Measurements from ENCODE around the gene EXD1. TPM values are rescaled to one million over a fixed set of nuclear protein-coding genes. Genes with fewer than 3 reads are reported as not detected.

Gene EXD1
- total and polyA plus RNA-seq, 2 of the 13 experiments (the other 11 are each of a cell fraction or from before 2014, with no cell fraction given), result not detected

DNA sequence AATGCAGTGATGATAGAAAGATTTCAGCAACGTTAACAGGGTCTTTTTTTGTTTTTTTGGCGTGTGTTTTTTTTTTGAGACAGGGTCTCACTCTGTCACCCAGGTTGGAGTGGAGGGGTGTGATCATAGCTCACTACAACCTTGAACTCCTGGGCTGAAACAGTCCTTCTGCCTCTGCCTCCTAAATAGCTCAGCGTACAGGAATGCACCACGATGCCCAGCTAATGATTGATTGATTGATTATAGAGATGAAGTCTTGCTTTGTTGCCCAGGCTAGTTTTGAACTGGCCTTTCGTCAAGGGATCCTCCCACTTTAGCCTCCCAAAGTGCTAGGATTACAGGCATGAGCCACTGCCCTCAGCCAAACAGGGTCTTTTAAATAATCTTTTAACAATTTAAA, 7.5 kb upstream of the EXD1 start (continued):
- TF ChIP-seq ZNF512 (CRISPR knock-in tag; IDR thresholded peaks at IDR 0.05), result no peak

DNA sequence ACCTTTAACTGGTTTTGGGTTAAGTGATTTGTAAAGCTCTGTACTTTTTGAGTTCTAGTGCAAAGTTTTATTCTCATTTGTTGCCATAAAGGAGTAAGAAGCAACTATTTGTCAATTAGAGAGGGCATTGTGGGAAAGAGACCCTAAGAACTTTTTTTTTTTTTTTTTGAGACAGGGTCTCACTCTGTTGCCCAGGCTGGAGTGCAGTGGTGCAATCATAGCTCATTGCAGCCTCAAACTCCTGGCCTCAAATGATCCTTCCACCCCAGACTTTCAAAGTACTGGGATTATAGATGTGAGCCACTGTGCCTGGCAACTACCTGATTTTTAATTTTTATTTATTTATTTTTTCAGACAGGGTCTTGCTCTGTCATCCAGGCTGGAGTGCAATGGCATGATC, 5.4 kb upstream of the EXD1 start:
- DNase-seq (ENCODE audit: low spot score), result no peak
- no peak for FAIRE-seq
- POLR2A ChIA-PET, result no interaction called here
- intact Hi-C loops (cut with micrococcal nuclease; ENCODE audit: unreplicated experiment) (no loop called here), in situ Hi-C loops (cut with HindIII; ENCODE audit: extremely low pct_ligation_motif_present, low pct_unique_long_range_greater_than_20kb) (no loop called here)
- no peaks in the 10 kb centered on the region for H4K20me1 ChIP-seq (ENCODE audit: insufficient read depth, low read length)
- H3K27me3 ChIP-seq (ENCODE audit: control insufficient read depth in 1 of 2, insufficient read depth in 2 of 2, low read length in 2 of 2), result no peaks in the 10 kb centered on the region
- no peak overlapping the region for H3K9ac ChIP-seq (ENCODE audit: insufficient read depth, low read depth, low read length)
- peaks cover 58% of the 10 kb centered on the region for H3K79me2 ChIP-seq (ENCODE audit: insufficient read depth, low read length)
- H3K27ac ChIP-seq (ENCODE audit: extremely low read length, insufficient read depth, low read length), result no peak overlapping the region
- ATAC-seq, result no peak
- no peaks in the 10 kb centered on the region for H3K9me3 ChIP-seq (ENCODE audit: low read length)
- H3K4me2 ChIP-seq (ENCODE audit: low read depth, low read length), result no peak overlapping the region
- H3K36me3 ChIP-seq (replicated peaks in 1 of 2; ENCODE audit: control insufficient read depth in 1 of 2, insufficient read depth in 2 of 2, low read length in 2 of 2), result no peaks in the 10 kb centered on the region
- H2AFZ ChIP-seq (ENCODE audit: low read length), result no peak overlapping the region
- BruUV-seq (replicated peaks), result no TSS peak
- no peak overlapping the region for H3K4me3 ChIP-seq (replicated peaks in 1 of 3; ENCODE audit: insufficient read depth in 1 of 3, low read depth in 2 of 3, low read length in 3 of 3)
- H3K4me1 ChIP-seq (ENCODE audit: insufficient read depth, low read length), result peaks cover 45% of the 10 kb centered on the region
- CTCF ChIA-PET (ENCODE audit: low intra/inter-chr PET ratio, low total read pairs), result no interaction called here
- TF ChIP-seq IRF2 (CRISPR knock-in tag; IDR thresholded peaks at IDR 0.05) (no peak), ISL2 (CRISPR knock-in tag; IDR thresholded peaks at IDR 0.05) (no peak), ETV5 (CRISPR knock-in tag; IDR thresholded peaks at IDR 0.05; ENCODE audit: borderline replicate concordance) (no peak), ZNF101 (CRISPR knock-in tag; IDR thresholded peaks at IDR 0.05; ENCODE audit: borderline replicate concordance, low read depth) (no peak), ZNF441 (CRISPR knock-in tag; IDR thresholded peaks at IDR 0.05; ENCODE audit: borderline replicate concordance) (no peak), REL (CRISPR knock-in tag; conservative IDR thresholded peaks at IDR 0.05) (no peak), ZSCAN20 (CRISPR knock-in tag; IDR thresholded peaks at IDR 0.05; ENCODE audit: borderline replicate concordance) (no peak), ZNF256 (CRISPR knock-in tag; conservative IDR thresholded peaks at IDR 0.05) (no peak), ZFP41 (CRISPR knock-in tag; IDR thresholded peaks at IDR 0.05; ENCODE audit: borderline replicate concordance) (no peak), ELK4 (CRISPR knock-in tag; IDR thresholded peaks at IDR 0.05; ENCODE audit: borderline replicate concordance) (no peak), SRSF9 (IDR thresholded peaks at IDR 0.05; ENCODE audit: borderline replicate concordance, insufficient read depth, low read depth, low read length, poor library complexity, severe bottlenecking) (no peak), PAX8 (CRISPR knock-in tag; IDR thresholded peaks at IDR 0.05; ENCODE audit: borderline replicate concordance) (no peak), DBP (CRISPR knock-in tag; IDR thresholded peaks at IDR 0.05; ENCODE audit: not compliant biosample characterization) (no peak), ZNF205 (CRISPR knock-in tag; IDR thresholded peaks at IDR 0.05) (no peak)
- TF ChIP-seq, protein P1, sequence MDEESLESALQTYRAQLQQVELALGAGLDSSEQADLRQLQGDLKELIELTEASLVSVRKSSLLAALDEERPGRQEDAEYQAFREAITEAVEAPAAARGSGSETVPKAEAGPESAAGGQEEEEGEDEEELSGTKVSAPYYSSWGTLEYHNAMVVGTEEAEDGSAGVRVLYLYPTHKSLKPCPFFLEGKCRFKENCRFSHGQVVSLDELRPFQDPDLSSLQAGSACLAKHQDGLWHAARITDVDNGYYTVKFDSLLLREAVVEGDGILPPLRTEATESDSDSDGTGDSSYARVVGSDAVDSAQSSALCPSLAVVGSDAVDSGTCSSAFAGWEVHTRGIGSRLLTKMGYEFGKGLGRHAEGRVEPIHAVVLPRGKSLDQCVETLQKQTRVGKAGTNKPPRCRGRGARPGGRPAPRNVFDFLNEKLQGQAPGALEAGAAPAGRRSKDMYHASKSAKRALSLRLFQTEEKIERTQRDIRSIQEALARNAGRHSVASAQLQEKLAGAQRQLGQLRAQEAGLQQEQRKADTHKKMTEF (CRISPR knock-in tag; IDR thresholded peaks at IDR 0.05), result no peak
- TF ChIP-seq, protein P2, sequence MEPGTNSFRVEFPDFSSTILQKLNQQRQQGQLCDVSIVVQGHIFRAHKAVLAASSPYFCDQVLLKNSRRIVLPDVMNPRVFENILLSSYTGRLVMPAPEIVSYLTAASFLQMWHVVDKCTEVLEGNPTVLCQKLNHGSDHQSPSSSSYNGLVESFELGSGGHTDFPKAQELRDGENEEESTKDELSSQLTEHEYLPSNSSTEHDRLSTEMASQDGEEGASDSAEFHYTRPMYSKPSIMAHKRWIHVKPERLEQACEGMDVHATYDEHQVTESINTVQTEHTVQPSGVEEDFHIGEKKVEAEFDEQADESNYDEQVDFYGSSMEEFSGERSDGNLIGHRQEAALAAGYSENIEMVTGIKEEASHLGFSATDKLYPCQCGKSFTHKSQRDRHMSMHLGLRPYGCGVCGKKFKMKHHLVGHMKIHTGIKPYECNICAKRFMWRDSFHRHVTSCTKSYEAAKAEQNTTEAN (CRISPR knock-in tag; conservative IDR thresholded peaks at IDR 0.05), result no peak

Measured in HepG2 (cell line).